ENCODE data around the gene GRAMD2B.

GRAMD2B gene

DNA sequence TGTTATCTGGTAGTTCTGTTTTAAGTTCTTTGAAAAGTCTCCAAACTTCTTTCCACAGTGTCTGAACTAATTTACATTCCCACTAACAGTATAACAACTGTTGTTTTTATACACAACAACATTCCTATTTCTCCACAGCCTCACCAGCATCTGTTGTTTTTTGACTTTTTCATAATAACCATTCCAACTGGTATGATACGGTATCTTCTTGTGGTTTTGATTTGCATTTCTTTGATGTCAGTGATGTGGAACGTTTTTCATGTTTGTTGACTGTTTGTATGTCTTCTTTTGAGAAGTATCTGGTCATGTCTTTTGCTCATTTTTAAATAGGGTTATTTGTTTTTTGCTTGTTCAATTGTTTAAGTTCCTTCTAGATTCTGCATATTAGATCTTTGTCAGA is 12.6 kb upstream of the GRAMD2B start:
- Histone ChIP-seq H3K9me3 (ENCODE audit: insufficient read depth, low read depth, low read length) (no peaks in the 10 kb centered on the region), H3K4me2 (ENCODE audit: low read depth, low read length, poor library complexity, severe bottlenecking) (no peak overlapping the region), H3K9me2 (replicated peaks; ENCODE audit: low read depth, low read length) (no peaks in the 10 kb centered on the region), H3K27me3 (ENCODE audit: insufficient read depth, low read length, poor library complexity, severe bottlenecking) (no peaks in the 10 kb centered on the region), H3F3A (ENCODE audit: low read depth) (no peaks in the 10 kb centered on the region), H2AFZ (ENCODE audit: low read length) (no peak overlapping the region), H4K20me1 (ENCODE audit: insufficient read depth, low read length, poor library complexity, severe bottlenecking) (no peaks in the 10 kb centered on the region), H3K36me3 (ENCODE audit: insufficient read depth, low read length) (no peaks in the 10 kb centered on the region), H3K9ac (ENCODE audit: low read depth, low read length, poor library complexity, severe bottlenecking) (no peak overlapping the region), H3K4me1 (ENCODE audit: insufficient read depth, low read length, poor library complexity, severe bottlenecking) (no peaks in the 10 kb centered on the region), H3K79me2 (ENCODE audit: insufficient read depth, low read length) (no peaks in the 10 kb centered on the region), H3K4me3 (ENCODE audit: low read length, poor library complexity, severe bottlenecking) (no peak overlapping the region)
- TF ChIP-seq CTCF (conservative IDR thresholded peaks at IDR 0.05; ENCODE audit: low read length): no peak
- TF ChIP-seq EZH2phosphoT487 (IDR thresholded peaks at IDR 0.05; ENCODE audit: borderline replicate concordance): no peak

DNA sequence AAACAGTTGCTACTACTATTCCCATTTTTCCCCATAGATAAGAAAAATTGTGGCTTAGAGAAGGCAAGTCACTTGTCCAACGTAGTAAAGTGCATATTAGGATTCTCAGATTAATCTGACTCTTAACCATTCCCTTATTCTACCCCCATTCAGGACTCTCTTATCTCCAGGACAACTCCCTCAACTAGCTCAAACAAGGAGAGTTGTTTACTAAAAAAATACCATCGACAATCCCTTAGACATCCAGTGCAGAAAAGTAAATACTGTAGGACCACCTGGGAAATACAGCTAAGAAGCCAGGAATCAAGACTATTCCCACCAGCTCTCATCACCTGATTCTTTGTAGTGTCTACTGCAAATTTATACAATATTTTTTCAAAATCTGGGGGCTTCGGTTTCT is 9.4 kb upstream of the GRAMD2B start:
- H3K9ac ChIP-seq (ENCODE audit: low read depth, low read length, poor library complexity, severe bottlenecking): no peak overlapping the region
- H3K4me2 ChIP-seq (ENCODE audit: low read depth, low read length, poor library complexity, severe bottlenecking): no peak overlapping the region
- H3K79me2 ChIP-seq (ENCODE audit: insufficient read depth, low read length): no peaks in the 10 kb centered on the region
- no peaks in the 10 kb centered on the region for H3K4me1 ChIP-seq (ENCODE audit: insufficient read depth, low read length, poor library complexity, severe bottlenecking)
- H3K9me3 ChIP-seq (ENCODE audit: insufficient read depth, low read depth, low read length): no peaks in the 10 kb centered on the region
- no peak overlapping the region for H2AFZ ChIP-seq (ENCODE audit: low read length)
- H3K4me3 ChIP-seq (ENCODE audit: low read length, poor library complexity, severe bottlenecking): no peak overlapping the region
- no peaks in the 10 kb centered on the region for H3K27me3 ChIP-seq (ENCODE audit: insufficient read depth, low read length, poor library complexity, severe bottlenecking)
- no peak for TF ChIP-seq EZH2phosphoT487 (IDR thresholded peaks at IDR 0.05; ENCODE audit: borderline replicate concordance)
- H4K20me1 ChIP-seq (ENCODE audit: insufficient read depth, low read length, poor library complexity, severe bottlenecking): no peaks in the 10 kb centered on the region
- no peaks in the 10 kb centered on the region for H3K9me2 ChIP-seq (replicated peaks; ENCODE audit: low read depth, low read length)
- H3K36me3 ChIP-seq (ENCODE audit: insufficient read depth, low read length): no peaks in the 10 kb centered on the region
- H3F3A ChIP-seq (ENCODE audit: low read depth): no peaks in the 10 kb centered on the region

DNA sequence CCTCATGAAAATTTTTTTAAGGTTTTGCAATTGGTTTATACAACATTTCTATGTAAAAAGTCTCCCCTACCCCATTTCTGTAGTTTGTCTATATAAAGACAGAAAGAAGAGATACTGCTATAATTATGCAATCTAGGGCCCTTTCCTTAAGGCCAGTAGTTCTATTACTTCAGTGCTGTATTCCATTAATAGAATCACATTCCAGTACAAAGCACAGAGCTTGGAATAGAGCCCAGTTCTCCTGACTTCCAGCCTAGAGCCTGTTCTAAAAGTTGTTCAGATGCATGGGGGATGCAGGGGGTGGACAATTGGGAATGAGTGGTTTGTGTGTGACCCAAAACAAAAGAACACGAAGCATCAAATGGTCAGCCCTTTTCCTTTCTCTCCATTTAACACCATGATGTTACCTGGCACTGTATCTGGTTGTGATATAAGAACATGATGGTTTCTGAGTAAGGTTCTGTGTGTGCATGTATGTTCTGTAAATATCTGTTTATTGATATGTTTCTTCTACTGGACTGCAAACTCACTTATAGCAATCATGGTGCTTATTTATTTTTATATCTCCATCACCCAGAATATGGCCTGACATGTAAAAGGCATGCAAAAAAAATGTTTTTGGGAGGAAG is 8.2 kb upstream of the GRAMD2B start:
- Histone ChIP-seq H3K9ac (ENCODE audit: low read depth, low read length, poor library complexity, severe bottlenecking) (no peak overlapping the region), H3K36me3 (ENCODE audit: insufficient read depth, low read length) (no peaks in the 10 kb centered on the region), H3F3A (ENCODE audit: low read depth) (no peaks in the 10 kb centered on the region), H3K4me1 (ENCODE audit: insufficient read depth, low read length, poor library complexity, severe bottlenecking) (no peaks in the 10 kb centered on the region), H3K9me3 (ENCODE audit: insufficient read depth, low read depth, low read length) (no peaks in the 10 kb centered on the region), H3K79me2 (ENCODE audit: insufficient read depth, low read length) (no peaks in the 10 kb centered on the region), H3K4me3 (ENCODE audit: low read length, poor library complexity, severe bottlenecking) (no peak overlapping the region), H3K27me3 (ENCODE audit: insufficient read depth, low read length, poor library complexity, severe bottlenecking) (no peaks in the 10 kb centered on the region), H2AFZ (ENCODE audit: low read length) (no peak overlapping the region), H3K9me2 (replicated peaks; ENCODE audit: low read depth, low read length) (no peaks in the 10 kb centered on the region), H4K20me1 (ENCODE audit: insufficient read depth, low read length, poor library complexity, severe bottlenecking) (no peaks in the 10 kb centered on the region), H3K4me2 (ENCODE audit: low read depth, low read length, poor library complexity, severe bottlenecking) (no peak overlapping the region)
- TF ChIP-seq EZH2phosphoT487 (IDR thresholded peaks at IDR 0.05; ENCODE audit: borderline replicate concordance) (no peak), CTCF (conservative IDR thresholded peaks at IDR 0.05; ENCODE audit: low read length) (no peak)

DNA sequence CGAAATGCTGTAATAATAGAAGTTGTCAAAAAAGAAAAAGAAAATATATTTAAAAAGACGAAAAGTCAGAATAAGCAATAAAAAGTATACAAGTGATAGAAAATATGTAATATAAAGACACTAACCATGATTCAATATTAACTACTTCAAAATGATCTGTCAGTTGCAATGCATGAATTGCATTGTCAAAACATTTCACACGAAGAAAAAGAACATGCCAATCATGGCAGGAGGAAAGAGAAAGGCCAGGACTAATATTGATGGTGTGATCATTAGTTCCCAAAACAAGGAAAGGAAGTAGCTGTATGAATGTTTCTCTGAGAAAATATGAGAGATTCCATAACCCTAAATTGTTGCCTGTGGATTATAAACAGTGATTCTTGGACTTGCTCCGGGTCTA is 7.4 kb upstream of the GRAMD2B start:
- Histone ChIP-seq H3K4me3 (ENCODE audit: low read length, poor library complexity, severe bottlenecking) (no peak overlapping the region), H3K4me2 (ENCODE audit: low read depth, low read length, poor library complexity, severe bottlenecking) (no peak overlapping the region), H4K20me1 (ENCODE audit: insufficient read depth, low read length, poor library complexity, severe bottlenecking) (no peaks in the 10 kb centered on the region), H3K36me3 (ENCODE audit: insufficient read depth, low read length) (no peaks in the 10 kb centered on the region), H3K9me3 (ENCODE audit: insufficient read depth, low read depth, low read length) (no peaks in the 10 kb centered on the region), H2AFZ (ENCODE audit: low read length) (no peak overlapping the region), H3K27me3 (ENCODE audit: insufficient read depth, low read length, poor library complexity, severe bottlenecking) (no peaks in the 10 kb centered on the region), H3K79me2 (ENCODE audit: insufficient read depth, low read length) (no peaks in the 10 kb centered on the region), H3K4me1 (ENCODE audit: insufficient read depth, low read length, poor library complexity, severe bottlenecking) (no peaks in the 10 kb centered on the region), H3K9me2 (replicated peaks; ENCODE audit: low read depth, low read length) (no peaks in the 10 kb centered on the region), H3K9ac (ENCODE audit: low read depth, low read length, poor library complexity, severe bottlenecking) (no peak overlapping the region), H3F3A (ENCODE audit: low read depth) (no peaks in the 10 kb centered on the region)
- no peak for TF ChIP-seq EZH2phosphoT487 (IDR thresholded peaks at IDR 0.05; ENCODE audit: borderline replicate concordance)

All from Loucy (cell line).